H9 (cell line): ENCODE results near the gene COL8A2. TPM values are rescaled to one million over a fixed set of nuclear protein-coding genes. Genes with fewer than 3 reads are reported as not detected.

ENCODE experiments used
- DNase-seq: peaks from one replicate; pipeline ENCODE4 v3.0.0-alpha.2; 2017
- H2AFZ ChIP-seq: one replicate; pipeline ENCODE4 v1.6.1; 2013; ENCODE audit warnings: mild to moderate bottlenecking, low read length, control low read depth, moderate library complexity
- H2AK5ac ChIP-seq: 2 replicates; pipeline ENCODE4 v1.6.1; 2013; ENCODE audit warnings: low read length, control low read depth, mixed read lengths; ENCODE audit not compliant: insufficient read length
- H2BK120ac ChIP-seq: one replicate; pipeline ENCODE4 v1.6.1; 2013; ENCODE audit warnings: low read depth, mild to moderate bottlenecking, low read length, control low read depth, inconsistent platforms; ENCODE audit not compliant: poor library complexity, severe bottlenecking
- H2BK12ac ChIP-seq: 2 replicates; pipeline ENCODE4 v1.6.1; 2013; ENCODE audit warnings: low read length, control low read depth, mixed read lengths, low read depth; ENCODE audit not compliant: insufficient read length
- H2BK15ac ChIP-seq: 2 replicates; pipeline ENCODE4 v1.6.1; 2013; ENCODE audit warnings: low read depth, low read length, control low read depth
- H2BK20ac ChIP-seq: one replicate; pipeline ENCODE4 v1.6.1; 2013; ENCODE audit warnings: low read depth, mild to moderate bottlenecking, low read length, control low read depth, inconsistent platforms; ENCODE audit not compliant: poor library complexity, severe bottlenecking
- H2BK5ac ChIP-seq: 2 replicates; pipeline ENCODE4 v1.6.1; 2013; ENCODE audit warnings: low read length, control low read depth, mixed read lengths; ENCODE audit not compliant: insufficient read length
- H3K14ac ChIP-seq: 2 replicates; pipeline ENCODE4 v1.6.1; 2013; ENCODE audit warnings: low read length, control low read depth; ENCODE audit not compliant: insufficient read depth
- H3K18ac ChIP-seq: 2 replicates; pipeline ENCODE4 v1.6.1; 2013; ENCODE audit warnings: low read depth, mild to moderate bottlenecking, mixed read lengths, low read length, control low read depth; ENCODE audit not compliant: insufficient read length
- H3K23ac ChIP-seq: 2 replicates; pipeline ENCODE4 v1.6.1; 2013; ENCODE audit warnings: low read length, control low read depth, mixed read lengths, low read depth; ENCODE audit not compliant: insufficient read length
- H3K23me2 ChIP-seq: 2 replicates; pipeline ENCODE4 v1.6.1; 2013; ENCODE audit warnings: low read depth, mild to moderate bottlenecking, mixed read lengths, low read length, control low read depth; ENCODE audit not compliant: insufficient read length, poor library complexity, severe bottlenecking
- H3K27ac ChIP-seq: 2 replicates; pipeline ENCODE4 v1.5.1; 2013; ENCODE audit warnings: low read length, control low read depth, mixed read lengths, low read depth; ENCODE audit not compliant: insufficient read length
- H3K27me3 ChIP-seq: 2 replicates; pipeline ENCODE4 v1.6.1; 2013; ENCODE audit warnings: low read length, control low read depth, inconsistent platforms; ENCODE audit not compliant: insufficient read depth
- H3K4ac ChIP-seq: 2 replicates; pipeline ENCODE4 v1.6.1; 2013; ENCODE audit warnings: low read depth, mild to moderate bottlenecking, control low read depth, inconsistent platforms, low read length, moderate library complexity
- H3K4me1 ChIP-seq: 2 replicates; pipeline ENCODE4 v1.6.1; 2013; ENCODE audit warnings: low read length, control low read depth, inconsistent platforms; ENCODE audit not compliant: insufficient read depth
- H3K4me2 ChIP-seq: 2 replicates; pipeline ENCODE4 v1.6.1; 2013; ENCODE audit warnings: low read length, control low read depth, mixed read lengths; ENCODE audit not compliant: insufficient read length, insufficient read depth
- H3K56ac ChIP-seq: 2 replicates; pipeline ENCODE4 v1.6.1; 2013; ENCODE audit warnings: low read depth, mild to moderate bottlenecking, mixed read lengths, low read length, control low read depth; ENCODE audit not compliant: insufficient read length
- H3K79me1 ChIP-seq: 2 replicates; pipeline ENCODE4 v1.6.1; 2013; ENCODE audit warnings: low read depth, mild to moderate bottlenecking, moderate library complexity, low read length, control low read depth, inconsistent platforms; ENCODE audit not compliant: insufficient read depth, poor library complexity, severe bottlenecking
- H3K79me2 ChIP-seq: 2 replicates; pipeline ENCODE4 v1.6.1; 2013; ENCODE audit warnings: low read length, control low read depth, inconsistent platforms; ENCODE audit not compliant: insufficient read depth
- H3K9ac ChIP-seq: 2 replicates; pipeline ENCODE4 v1.6.1; 2013; ENCODE audit warnings: low read length, control low read depth, mixed read lengths; ENCODE audit not compliant: insufficient read length; ENCODE audit errors: extremely low read depth
- H3K9me3 ChIP-seq: one replicate; pipeline ENCODE4 v1.6.1; 2013; ENCODE audit warnings: low read depth, low read length, inconsistent platforms; ENCODE audit not compliant: control insufficient read depth
- H3T11ph ChIP-seq: one replicate; pipeline ENCODE4 v1.6.1; 2013; ENCODE audit warnings: mild to moderate bottlenecking, low read length, control low read depth, inconsistent platforms
- H4K20me1 ChIP-seq: one replicate; pipeline ENCODE4 v1.6.1; 2013; ENCODE audit not compliant: control insufficient read depth, insufficient read length, insufficient read depth
- H4K5ac ChIP-seq: 2 replicates; pipeline ENCODE4 v1.6.1; 2013; ENCODE audit warnings: low read depth, mild to moderate bottlenecking, mixed read lengths, low read length, control low read depth; ENCODE audit not compliant: insufficient read length
- H4K8ac ChIP-seq: replicated peaks from 2 replicates; pipeline ENCODE4 v1.6.1; 2013; ENCODE audit warnings: low read length, control low read depth, mixed read lengths, low read depth; ENCODE audit not compliant: insufficient read length
- H4K91ac ChIP-seq: 2 replicates; pipeline ENCODE4 v1.6.1; 2013; ENCODE audit warnings: low read depth, mild to moderate bottlenecking, moderate library complexity, mixed read lengths, low read length, control low read depth; ENCODE audit not compliant: insufficient read length
- H3K27ac Mint-ChIP-seq, 3 experiments: 2 replicates in 2 of 3; 3 replicates in 1 of 3; pipeline ENCODE4 v1.8.0; 2020 to 2021; ENCODE audit warnings: mixed read lengths in 3 of 3, mild to moderate bottlenecking in 1 of 3, moderate library complexity in 1 of 3
- H3K27me3 Mint-ChIP-seq: 2 replicates; pipeline ENCODE4 v1.8.0; 2021; ENCODE audit warnings: low read depth, mild to moderate bottlenecking, moderate library complexity, mixed read lengths
- H3K36me3 Mint-ChIP-seq, 3 experiments: 2 replicates in 2 of 3; 3 replicates in 1 of 3; pipeline ENCODE4 v1.8.0; 2020 to 2021; ENCODE audit warnings: low read depth in 3 of 3, mixed read lengths in 3 of 3; ENCODE audit not compliant: insufficient read depth in 1 of 3
- H3K4me1 Mint-ChIP-seq, 2 experiments: 2 replicates each; pipeline ENCODE4 v1.8.0; 2020; ENCODE audit warnings: mixed read lengths in 2 of 2
- H3K4me3 Mint-ChIP-seq, 2 experiments: 2 replicates in 1 of 2; 3 replicates in 1 of 2; pipeline ENCODE4 v1.8.0; 2020 to 2021; ENCODE audit warnings: mild to moderate bottlenecking in 2 of 2, mixed read lengths in 2 of 2, moderate library complexity in 1 of 2
- H3K9me3 Mint-ChIP-seq, 2 experiments: 2 replicates in 1 of 2; 3 replicates in 1 of 2; pipeline ENCODE4 v1.8.0; 2020; ENCODE audit warnings: mild to moderate bottlenecking in 2 of 2, mixed read lengths in 2 of 2, moderate library complexity in 1 of 2
- WGBS: extraction: QIAGEN DNeasy Blood & Tissue Kit; methylation state at CpG from one replicate; pipeline ENCODE4 v1.1.7; 2013; ENCODE audit warnings: missing lambda C conversion rate, low lambda C conversion rate, mixed read lengths; ENCODE audit not compliant: insufficient read length; ENCODE audit errors: extremely low coverage; 5-methylcytosine and 5-hydroxymethylcytosine counted together
- total RNA-seq: library from RNA; stranded (reverse); gene quantifications from 2 replicates; pipeline ENCODE4 v1.2.1, GENCODE V29; 2021
- TF ChIP-seq, protein P1 (sequence below): fragments of 200-600 bp; sonication (generic); conservative IDR thresholded peaks from 3 replicates; pipeline ENCODE4 v1.8.0; 2021; ENCODE audit warnings: antibody characterized with exemption, mild to moderate bottlenecking

Gene COL8A2
- total RNA-seq, 1 experiment from 2014 or later, result 1.5 TPM

DNA sequence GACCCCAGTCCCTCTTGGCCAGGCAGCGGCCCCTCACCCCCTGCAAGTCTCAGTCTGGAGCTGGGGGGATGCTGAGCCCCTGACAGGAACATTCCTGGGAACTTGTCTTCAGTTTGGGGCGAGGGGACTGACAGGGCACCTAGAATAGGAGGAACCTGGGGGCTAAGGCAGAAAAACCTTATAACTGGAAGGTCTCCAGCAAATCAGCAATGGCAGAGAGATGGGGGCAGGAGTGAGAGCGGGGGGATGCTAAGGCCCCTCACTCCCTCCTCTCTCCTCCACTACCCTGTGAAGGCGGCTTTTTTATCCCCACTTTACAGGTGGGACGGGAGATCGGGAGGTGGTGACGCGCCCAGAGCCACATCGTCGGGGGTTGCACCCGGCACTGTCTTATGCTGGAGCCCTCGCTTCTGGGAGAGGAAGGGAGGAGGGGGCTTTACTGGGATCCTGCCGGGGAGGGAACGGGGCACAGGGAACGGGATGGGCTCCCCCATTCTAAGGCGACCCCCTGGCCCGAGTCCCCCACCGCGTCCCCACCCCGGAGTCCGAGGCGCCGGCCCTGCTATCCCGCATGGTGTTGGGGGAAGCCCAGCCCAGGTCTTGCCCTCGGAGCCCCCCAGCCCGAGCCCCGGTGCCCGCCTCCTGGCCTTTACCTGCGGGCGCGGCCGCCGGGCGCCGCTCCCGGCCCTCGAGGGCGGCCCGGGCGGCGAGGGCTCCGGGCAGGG lies 456 bp downstream of the COL8A2 start:
- no peak for DNase-seq
- peaks cover 17% of the 10 kb centered on the region; the same call in 1 of the 2 replicates for H3K27me3 ChIP-seq
- no peaks in the 10 kb centered on the region for H3K36me3 Mint-ChIP-seq

More for the DNA sequence above, 456 bp downstream of the COL8A2 start:
- no peak overlapping the region for H2AK5ac ChIP-seq
- H3K79me1 ChIP-seq, result no peaks in the 10 kb centered on the region
- H3K23me2 ChIP-seq, result peaks cover 2% of the 10 kb centered on the region
- H3K56ac ChIP-seq, result no peak overlapping the region
- no peaks in the 10 kb centered on the region; a peak in 1 of 5 replicates for H3K9me3 Mint-ChIP-seq
- no peak overlapping the region for H2AFZ ChIP-seq
- TF ChIP-seq, protein P1, sequence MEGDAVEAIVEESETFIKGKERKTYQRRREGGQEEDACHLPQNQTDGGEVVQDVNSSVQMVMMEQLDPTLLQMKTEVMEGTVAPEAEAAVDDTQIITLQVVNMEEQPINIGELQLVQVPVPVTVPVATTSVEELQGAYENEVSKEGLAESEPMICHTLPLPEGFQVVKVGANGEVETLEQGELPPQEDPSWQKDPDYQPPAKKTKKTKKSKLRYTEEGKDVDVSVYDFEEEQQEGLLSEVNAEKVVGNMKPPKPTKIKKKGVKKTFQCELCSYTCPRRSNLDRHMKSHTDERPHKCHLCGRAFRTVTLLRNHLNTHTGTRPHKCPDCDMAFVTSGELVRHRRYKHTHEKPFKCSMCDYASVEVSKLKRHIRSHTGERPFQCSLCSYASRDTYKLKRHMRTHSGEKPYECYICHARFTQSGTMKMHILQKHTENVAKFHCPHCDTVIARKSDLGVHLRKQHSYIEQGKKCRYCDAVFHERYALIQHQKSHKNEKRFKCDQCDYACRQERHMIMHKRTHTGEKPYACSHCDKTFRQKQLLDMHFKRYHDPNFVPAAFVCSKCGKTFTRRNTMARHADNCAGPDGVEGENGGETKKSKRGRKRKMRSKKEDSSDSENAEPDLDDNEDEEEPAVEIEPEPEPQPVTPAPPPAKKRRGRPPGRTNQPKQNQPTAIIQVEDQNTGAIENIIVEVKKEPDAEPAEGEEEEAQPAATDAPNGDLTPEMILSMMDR, result no peak
- no peak overlapping the region for H3K27ac Mint-ChIP-seq
- H3K27me3 Mint-ChIP-seq, result peaks cover 49% of the 10 kb centered on the region
- H3K18ac ChIP-seq, result no peak overlapping the region
- no peak overlapping the region for H2BK15ac ChIP-seq
- H3K9ac ChIP-seq, result no peak overlapping the region
- H4K5ac ChIP-seq, result no peak overlapping the region
- H3T11ph ChIP-seq, result no peak overlapping the region
- peak overlapping the region; percentile 58 to 81 for H3K4me3 Mint-ChIP-seq
- peaks cover 13 to 18% of the 10 kb centered on the region in 2 experiments for H3K4me1 Mint-ChIP-seq
- WGBS, result no CpG with 5 or more reads among the region's 42 CpGs
- no peaks in the 10 kb centered on the region for H3K9me3 ChIP-seq
- peaks cover 2% of the 10 kb centered on the region; the same call in 1 of the 2 replicates for H3K4me1 ChIP-seq
- no peaks in the 10 kb centered on the region for H4K20me1 ChIP-seq
- H2BK12ac ChIP-seq, result no peak overlapping the region
- H3K4ac ChIP-seq, result no peak overlapping the region
- H2BK20ac ChIP-seq, result no peak overlapping the region
- H3K14ac ChIP-seq, result no peak overlapping the region; the same call in 1 of the 2 replicates
- H3K27ac ChIP-seq, result no peak overlapping the region
- H4K91ac ChIP-seq, result no peak overlapping the region
- H3K23ac ChIP-seq, result no peak overlapping the region
- no peak overlapping the region for H4K8ac ChIP-seq
- peak overlapping the region; percentile 15 for H3K4me2 ChIP-seq
- no peak overlapping the region for H2BK5ac ChIP-seq
- H2BK120ac ChIP-seq, result no peak overlapping the region
- no peaks in the 10 kb centered on the region for H3K79me2 ChIP-seq
